ENCODE data around the gene POLR2F. TPM values are rescaled to one million over a fixed set of nuclear protein-coding genes. Genes with fewer than 3 reads are reported as not detected.

The POLR2F gene
- total RNA-seq, 4 donors from 2014 or later = 33.3 to 83.9 (median 57.6) TPM

- no peak for TF ChIP-seq POLR2A (IDR thresholded peaks at IDR 0.05)
- no peak for TF ChIP-seq CTCF (IDR thresholded peaks at IDR 0.05)
- DNase-seq (ENCODE audit: low spot score in 2 of 2) = no peak
- no peak overlapping the region for H3K4me3 ChIP-seq (ENCODE audit: low read depth, poor library complexity, severe bottlenecking)
- intact Hi-C loops (cut with DNase I; ENCODE audit: low total_unique reads) = no loop called here
- 76 to 84% methylated on average over 5 of the region's 5 CpGs for WGBS, 2 donors
Measured at GRCh38 chr22:37916311-37916710, 37.2 kb upstream of the POLR2F start.

- TF ChIP-seq CTCF (IDR thresholded peaks at IDR 0.05) = no peak
- TF ChIP-seq POLR2A (IDR thresholded peaks at IDR 0.05) = no peak
- intact Hi-C loops (cut with DNase I; ENCODE audit: low total_unique reads) = no loop called here
- WGBS, 2 donors = 89 to 92% methylated on average over 4 of the region's 4 CpGs
- H3K4me3 ChIP-seq (ENCODE audit: low read depth, poor library complexity, severe bottlenecking) = no peak overlapping the region
- DNase-seq (ENCODE audit: low spot score in 2 of 2) = no peak
Measured at GRCh38 chr22:37917874-37918548, 35.5 kb upstream of the POLR2F start.

GRCh38 chr22:37918580-37919270 lies 34.8 kb upstream of the POLR2F start:
- no peak for DNase-seq (ENCODE audit: low spot score in 2 of 2)
- no peak overlapping the region for H3K4me3 ChIP-seq (ENCODE audit: low read depth, poor library complexity, severe bottlenecking)
- WGBS, 2 donors = 82 to 86% methylated on average over 22 to 24 of the region's 25 CpGs
- no peak for TF ChIP-seq CTCF (IDR thresholded peaks at IDR 0.05)
- TF ChIP-seq POLR2A (IDR thresholded peaks at IDR 0.05) = no peak
- intact Hi-C loops (cut with DNase I; ENCODE audit: low total_unique reads) = no loop called here

GRCh38 chr22:37920126-37920525 lies 33.4 kb upstream of the POLR2F start:
- TF ChIP-seq CTCF (IDR thresholded peaks at IDR 0.05) (no peak), POLR2A (IDR thresholded peaks at IDR 0.05) (no peak)
- no peak for DNase-seq (ENCODE audit: low spot score in 2 of 2)
- H3K4me3 ChIP-seq (ENCODE audit: low read depth, poor library complexity, severe bottlenecking) = no peak overlapping the region
- 76 to 84% methylated on average over 5 of the region's 5 CpGs for WGBS, 2 donors
- intact Hi-C loops (cut with DNase I; ENCODE audit: low total_unique reads) = no loop called here

GRCh38 chr22:37922191-37922590 lies 31.3 kb upstream of the POLR2F start:
- H3K4me3 ChIP-seq (ENCODE audit: low read depth, poor library complexity, severe bottlenecking) = no peak overlapping the region
- DNase-seq (ENCODE audit: low spot score in 2 of 2) = no peak
- intact Hi-C loops (cut with DNase I; ENCODE audit: low total_unique reads) = no loop called here
- WGBS, 2 donors = 63 to 85% methylated on average over 4 to 11 of the region's 11 CpGs
- no peak for TF ChIP-seq CTCF (IDR thresholded peaks at IDR 0.05)
- no peak for TF ChIP-seq POLR2A (IDR thresholded peaks at IDR 0.05)

Data from lower leg skin (tissue), 4 donors.